ENCODE results near the gene EFCAB11.

- TF ChIP-seq POLR2A (IDR thresholded peaks at IDR 0.05; ENCODE audit: low read length) (no peak), GATA1 (IDR thresholded peaks at IDR 0.05; ENCODE audit: low read depth, low read length) (no peak)
Measured at GRCh38 chr14:89906000-89906399, 48.5 kb downstream of the EFCAB11 start.

Data from erythroblast (primary cell).